KBM-7 (cell line): ENCODE measurements around the gene PATL1.
A peak's percentile ranks its signal among the peaks of the same experiment; 100 is the strongest.
"Not testable (repeated sequence)": the region's sequence is repeated elsewhere in the genome, so short reads cannot be mapped to it uniquely, and the experiment has no call there.

Experiments used
- DNase-seq: peaks from one replicate; pipeline ENCODE4 v3.0.0-alpha.2; 2015
- in situ Hi-C: fragments of 300-500 bp; cut with MboI; formaldehyde crosslinking; loops from 2 replicates; pipeline ENCODE4 v1.14.3; 2020; ENCODE audit warnings: low sequenced_read_pairs, low pct_unique_long_range_greater_than_20kb, mixed read lengths

Gene PATL1, protein sequence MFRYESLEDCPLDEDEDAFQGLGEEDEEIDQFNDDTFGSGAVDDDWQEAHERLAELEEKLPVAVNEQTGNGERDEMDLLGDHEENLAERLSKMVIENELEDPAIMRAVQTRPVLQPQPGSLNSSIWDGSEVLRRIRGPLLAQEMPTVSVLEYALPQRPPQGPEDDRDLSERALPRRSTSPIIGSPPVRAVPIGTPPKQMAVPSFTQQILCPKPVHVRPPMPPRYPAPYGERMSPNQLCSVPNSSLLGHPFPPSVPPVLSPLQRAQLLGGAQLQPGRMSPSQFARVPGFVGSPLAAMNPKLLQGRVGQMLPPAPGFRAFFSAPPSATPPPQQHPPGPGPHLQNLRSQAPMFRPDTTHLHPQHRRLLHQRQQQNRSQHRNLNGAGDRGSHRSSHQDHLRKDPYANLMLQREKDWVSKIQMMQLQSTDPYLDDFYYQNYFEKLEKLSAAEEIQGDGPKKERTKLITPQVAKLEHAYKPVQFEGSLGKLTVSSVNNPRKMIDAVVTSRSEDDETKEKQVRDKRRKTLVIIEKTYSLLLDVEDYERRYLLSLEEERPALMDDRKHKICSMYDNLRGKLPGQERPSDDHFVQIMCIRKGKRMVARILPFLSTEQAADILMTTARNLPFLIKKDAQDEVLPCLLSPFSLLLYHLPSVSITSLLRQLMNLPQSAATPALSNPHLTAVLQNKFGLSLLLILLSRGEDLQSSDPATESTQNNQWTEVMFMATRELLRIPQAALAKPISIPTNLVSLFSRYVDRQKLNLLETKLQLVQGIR

DNA sequence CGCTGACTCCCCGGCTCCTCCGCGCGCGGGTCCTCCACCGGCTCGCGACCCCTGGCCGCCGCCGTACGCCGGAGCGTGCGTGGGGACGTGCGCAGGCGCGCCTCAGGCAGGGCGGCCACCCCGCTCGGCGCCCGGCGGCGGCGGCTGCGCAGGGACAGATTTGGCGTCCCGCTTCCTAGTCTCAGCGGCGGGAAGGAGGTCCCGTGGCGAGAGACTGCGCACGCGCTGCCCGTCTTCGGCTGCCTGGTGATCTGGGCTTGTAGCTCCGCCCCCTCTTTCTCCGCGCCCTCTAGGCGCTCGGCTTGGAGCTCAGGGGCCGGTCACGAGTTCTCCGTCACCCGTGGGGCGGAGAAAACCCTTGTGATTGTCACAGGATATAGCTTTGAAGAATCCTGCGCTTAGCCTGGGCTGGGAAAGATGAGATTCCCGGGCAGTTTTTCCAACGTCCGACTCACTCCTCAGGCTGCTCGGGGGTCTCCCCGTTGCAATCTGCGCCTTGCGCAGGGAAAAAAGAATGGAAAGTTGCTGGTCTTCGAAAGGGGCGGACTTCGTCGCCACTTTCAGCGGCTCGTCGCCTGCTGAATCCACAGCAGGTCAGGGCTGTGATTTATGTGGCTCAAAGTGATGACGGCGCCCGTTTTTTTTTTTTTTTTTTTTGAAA lies at the start of gene PATL1:
PATL1 (minus strand) TSS at position 88 of the 661 bp plus-strand sequence. CDS start 142 bp downstream, outside the sequence.
- in situ Hi-C loops, result no loop called here
- DNase-seq, result peak; percentile 99

DNA sequence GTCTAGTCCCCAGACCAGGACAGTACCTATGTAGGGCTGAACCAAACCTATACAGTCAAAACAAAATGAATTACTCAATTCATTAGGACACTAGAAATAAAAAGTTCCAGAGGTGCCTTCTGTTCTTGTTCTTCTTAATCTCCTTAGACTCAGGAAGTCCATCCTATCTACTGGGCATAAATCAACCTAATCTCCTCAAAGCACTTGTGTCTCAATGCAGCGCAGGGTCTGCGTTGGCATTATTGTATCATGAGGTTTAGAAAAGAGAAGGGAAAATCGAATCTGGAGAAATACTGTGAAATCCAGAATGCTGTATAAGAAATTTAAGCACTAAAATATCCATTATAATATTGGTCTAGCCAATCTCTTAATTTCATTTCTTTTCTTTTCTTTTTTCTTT lies 47.2 kb upstream of the PATL1 start:
- in situ Hi-C loops, result no loop called here
- DNase-seq, result no peak

DNA sequence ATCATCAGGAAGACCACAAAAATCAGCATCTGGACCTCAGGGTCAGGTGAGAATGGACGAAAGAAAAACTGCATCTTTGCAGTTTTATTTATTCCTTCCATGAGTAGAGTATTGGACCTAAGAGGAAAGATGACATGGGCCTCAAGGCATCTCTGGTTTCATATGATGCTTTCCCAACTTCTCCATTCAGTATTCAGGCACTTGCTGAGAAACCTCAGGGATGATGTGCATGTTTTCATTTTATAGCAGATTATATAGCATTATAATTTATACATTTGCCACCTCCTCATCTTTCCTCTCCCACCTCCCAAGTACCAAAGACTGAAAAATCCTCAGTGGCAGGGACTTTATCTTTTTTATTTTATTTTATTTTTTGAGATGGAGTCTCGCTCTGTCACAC lies 44.9 kb upstream of the PATL1 start, which contains the start of gene OR10V1:
OR10V1 (minus strand) TSS at position 101 of the 400 bp plus-strand sequence; CDS start at position 101, 0 bp downstream.
- in situ Hi-C loops, result no loop called here
- no peak for DNase-seq

DNA sequence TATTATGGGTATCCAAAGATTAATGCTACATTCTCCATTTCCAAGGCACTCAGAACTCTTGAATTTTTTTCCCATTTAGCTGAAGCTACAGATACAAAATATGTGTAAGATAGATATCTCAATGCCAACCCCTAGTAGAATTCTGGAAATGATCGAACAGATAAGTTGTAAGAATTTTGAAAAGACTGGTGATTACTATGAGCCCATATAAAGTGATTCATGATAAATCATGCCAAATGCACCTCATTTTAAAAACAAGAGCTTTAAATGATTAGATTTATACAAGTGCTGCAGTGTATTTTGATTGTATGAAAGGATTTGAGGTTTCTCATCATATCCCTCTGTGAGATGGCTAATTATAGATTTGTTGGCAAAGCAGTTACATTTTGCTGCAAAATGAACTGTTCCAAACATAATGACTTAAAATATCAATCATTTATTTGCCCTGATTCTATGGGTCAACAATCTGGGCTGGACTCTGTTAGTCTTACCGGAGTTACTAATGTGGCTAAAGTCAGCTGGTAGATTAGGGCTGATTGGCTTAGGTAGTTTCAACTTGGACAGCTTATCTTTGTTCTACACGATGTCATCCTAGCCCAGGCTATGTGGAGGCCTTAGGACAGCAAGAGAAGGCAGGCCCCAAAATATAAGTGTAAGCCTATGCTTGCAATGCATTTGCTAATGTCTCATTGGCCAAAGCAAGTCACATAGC lies 41.5 kb upstream of the PATL1 start:
- in situ Hi-C loops, result no loop called here

DNA sequence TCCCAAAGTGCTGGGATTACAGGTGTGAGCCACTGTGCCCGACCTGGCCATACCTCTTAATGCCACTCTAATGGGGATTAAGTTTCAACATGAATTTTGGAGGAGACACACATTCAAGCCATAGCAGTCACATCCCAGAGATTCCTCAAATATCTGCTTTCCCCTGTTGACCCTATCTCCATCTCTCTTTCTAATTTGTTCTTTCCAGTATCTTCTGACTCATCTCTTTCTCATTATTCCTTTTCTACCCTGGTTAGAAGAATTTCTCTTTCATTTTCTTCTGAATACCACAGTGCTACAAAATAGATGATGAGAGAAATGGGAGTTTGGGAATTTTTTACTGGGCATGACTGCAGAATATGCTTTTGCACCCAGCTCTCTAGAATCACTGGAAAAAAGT lies 39.7 kb upstream of the PATL1 start:
- no peak for DNase-seq
- in situ Hi-C loops, result no loop called here

More for the DNA sequence above, 41.5 kb upstream of the PATL1 start:
- no peak for DNase-seq

DNA sequence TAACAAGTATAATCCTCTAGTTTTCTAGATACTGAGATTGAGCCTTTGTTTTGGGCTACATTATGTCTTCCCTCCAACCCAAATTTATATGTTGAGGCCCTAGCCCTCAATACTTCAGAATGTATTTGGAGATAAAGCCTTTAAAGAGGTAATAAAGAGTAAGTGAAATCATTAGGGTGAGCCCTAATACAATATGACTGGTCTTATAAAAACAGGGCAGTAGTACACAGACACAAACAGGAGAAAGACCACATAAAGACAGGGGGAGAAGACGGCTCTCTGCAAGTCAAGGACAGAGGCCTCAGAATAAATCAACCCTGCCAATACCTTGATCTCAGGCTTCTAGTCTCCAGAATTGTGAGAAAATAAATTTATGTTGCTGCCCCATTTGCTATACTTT lies 38.5 kb upstream of the PATL1 start:
- DNase-seq, result no peak
- in situ Hi-C loops, result no loop called here

DNA sequence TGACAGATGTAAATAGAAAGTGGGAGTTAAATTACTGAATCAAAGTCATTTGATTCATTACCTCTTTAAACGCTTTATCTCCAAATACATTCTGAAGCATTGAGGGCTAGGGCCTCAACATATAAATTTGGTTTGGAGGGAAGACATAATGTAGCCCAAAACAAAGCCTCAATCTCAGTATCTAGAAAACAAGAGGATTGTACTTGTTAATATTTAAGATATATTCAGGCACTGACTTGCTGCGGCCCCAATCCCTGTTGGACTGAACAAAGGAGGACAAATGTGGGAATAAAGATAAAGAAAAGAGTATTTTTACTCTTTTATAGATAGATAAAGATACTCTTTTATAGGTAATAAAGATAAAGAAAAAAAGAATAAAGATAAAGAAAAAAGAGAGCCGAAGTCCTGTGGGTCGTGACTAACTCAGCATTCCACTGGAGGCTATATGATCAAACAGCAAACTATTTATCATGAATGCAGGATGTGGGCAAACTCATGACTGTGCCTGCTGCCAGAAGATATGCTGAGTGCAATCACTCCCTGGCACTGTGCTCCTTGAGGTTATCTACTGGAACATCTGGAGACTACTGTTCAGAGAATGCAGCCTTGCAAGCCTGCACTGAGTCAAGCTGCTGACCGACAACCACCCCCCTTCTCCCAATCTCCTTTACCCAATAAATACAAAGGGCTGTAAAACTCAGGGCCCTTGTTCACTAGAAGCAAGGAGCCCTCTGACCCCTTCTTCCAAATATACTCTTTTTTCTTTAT lies 37.9 kb upstream of the PATL1 start:
- DNase-seq, result peak; percentile 79
- in situ Hi-C loops, result no loop called here

DNA sequence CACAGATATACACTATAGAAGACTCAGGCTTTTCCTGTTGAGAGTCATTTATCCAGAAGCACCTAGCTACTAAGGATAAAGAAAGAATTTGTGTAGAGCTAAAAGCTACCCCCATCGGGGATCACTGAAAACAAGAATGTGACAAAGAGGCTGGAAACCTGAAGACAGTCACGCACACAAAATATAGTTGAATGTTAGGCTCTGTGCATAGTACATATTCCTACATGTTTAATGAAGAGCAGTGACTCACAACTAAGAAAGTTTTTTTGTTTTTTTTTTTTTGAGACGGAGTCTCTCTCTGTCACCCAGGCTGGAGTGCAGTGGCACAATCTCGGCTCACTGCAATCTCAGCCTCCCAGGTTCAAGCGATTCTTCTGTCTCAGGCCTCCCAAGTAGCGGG lies 36.5 kb upstream of the PATL1 start:
- in situ Hi-C loops, result no loop called here
- DNase-seq, result no peak

DNA sequence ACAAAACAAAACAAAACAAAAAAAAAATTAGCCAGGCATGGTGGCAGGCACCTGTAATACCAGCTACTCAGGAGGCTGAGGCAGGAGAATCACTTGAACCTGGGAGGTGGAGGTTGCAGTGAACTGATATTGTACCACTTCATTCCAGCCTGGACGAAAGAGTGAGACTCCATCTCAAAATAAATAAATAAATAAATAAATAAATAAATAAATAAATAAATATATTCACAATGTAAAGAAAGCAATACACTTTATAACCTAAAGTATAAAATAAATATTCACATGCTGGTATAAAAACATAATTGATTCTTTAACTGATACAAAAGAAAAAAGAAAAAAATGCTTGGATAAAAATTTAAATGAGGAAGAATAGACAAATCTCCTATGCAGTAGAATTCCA lies 34.7 kb upstream of the PATL1 start:
- in situ Hi-C loops, DNase-seq: not testable (repeated sequence)

DNA sequence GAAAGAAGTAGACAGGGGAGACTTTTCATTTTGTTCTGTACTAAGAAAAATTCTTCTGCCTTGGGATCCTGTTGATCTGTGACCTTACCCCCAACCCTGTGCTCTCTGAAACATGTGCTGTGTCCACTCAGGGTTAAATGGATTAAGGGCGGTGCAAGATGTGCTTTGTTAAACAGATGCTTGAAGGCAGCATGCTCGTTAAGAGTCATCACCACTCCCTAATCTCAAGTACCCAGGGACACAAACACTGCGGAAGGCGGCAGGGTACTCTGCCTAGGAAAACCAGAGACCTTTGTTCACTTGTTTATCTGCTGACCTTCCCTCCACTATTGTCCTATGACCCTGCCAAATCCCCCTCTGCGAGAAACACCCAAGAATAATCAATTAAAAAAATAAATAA lies 31.3 kb upstream of the PATL1 start:
- in situ Hi-C loops, DNase-seq: not testable (repeated sequence)

DNA sequence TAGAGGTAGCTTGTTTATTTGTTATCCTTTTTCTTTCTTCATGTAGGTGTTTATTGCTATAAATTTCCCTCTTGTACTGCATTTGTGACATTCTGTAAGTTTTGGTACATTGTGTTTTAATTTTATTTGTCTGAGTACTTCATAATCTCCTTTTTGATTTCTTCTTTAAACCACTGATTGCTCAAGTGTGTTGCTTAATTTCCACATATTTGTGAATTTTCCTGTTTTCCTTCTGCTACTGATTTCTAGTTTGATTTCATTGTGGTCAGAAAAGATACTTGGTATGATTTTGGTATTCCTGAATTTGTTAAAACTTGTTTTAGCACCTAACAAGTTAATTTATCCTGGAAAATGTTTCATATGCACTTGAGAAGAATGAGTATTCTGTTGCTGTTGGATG lies 29.7 kb upstream of the PATL1 start:
- no peak for DNase-seq
- in situ Hi-C loops, result no loop called here

DNA sequence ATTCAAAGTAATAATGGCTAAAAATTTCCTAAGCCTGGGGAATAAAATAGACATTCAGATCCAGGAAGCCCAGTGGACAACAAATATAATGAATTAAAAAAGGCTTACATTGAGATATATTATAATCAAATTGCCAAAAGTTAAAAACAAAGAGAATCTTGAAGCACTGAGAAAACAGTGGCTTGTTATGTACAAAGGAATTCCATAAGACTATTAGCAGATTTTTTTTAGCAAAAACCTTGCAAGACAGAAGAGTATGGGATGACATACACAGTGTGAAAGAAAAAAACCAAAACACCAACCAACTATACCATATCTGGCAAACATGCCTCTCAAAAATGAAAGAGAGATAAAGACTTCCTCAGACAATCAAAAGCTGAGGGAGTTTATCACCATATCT lies 24.1 kb upstream of the PATL1 start:
- DNase-seq, result no peak
- in situ Hi-C loops, result no loop called here

DNA sequence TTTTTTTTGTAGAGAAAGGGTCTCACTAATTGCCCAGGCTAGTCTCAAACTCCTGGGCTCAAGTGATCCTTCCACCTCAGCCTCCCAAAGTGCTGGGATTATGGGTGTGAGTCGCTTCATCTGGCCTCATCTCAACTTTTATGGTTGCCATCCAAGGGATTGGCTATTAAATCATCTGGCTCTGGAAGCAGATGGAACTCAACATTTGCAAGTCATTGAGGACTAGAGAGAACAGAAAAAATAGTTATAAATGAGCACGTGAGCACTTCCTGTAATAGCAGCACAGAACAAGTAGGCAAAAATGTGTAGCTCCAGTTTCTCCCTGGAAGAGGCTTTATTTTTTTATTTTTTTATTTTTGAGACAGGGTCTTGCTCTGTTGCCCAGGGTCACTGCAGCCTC lies 22.3 kb upstream of the PATL1 start:
- in situ Hi-C loops, result no loop called here
- DNase-seq, result no peak

DNA sequence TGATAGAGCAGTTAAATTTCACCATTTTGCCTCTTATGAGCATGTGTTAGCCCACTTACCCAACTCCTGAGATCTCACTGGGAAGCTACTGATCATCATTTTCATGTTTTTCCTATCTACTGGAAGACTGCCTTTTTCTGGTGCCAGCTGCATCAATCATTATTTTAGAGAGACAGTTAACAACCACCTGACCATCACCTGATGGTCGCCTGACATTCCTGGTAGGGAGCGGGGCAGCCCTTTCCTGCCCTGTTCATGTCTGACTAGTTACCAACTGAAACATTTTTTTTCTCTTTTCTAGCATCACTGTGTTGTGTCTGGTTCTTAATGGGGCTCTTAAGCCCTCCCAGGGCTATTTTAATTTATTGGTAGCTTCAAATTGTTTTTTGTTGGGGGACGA lies 20.2 kb upstream of the PATL1 start:
- in situ Hi-C loops, result no loop called here
- DNase-seq, result no peak

DNA sequence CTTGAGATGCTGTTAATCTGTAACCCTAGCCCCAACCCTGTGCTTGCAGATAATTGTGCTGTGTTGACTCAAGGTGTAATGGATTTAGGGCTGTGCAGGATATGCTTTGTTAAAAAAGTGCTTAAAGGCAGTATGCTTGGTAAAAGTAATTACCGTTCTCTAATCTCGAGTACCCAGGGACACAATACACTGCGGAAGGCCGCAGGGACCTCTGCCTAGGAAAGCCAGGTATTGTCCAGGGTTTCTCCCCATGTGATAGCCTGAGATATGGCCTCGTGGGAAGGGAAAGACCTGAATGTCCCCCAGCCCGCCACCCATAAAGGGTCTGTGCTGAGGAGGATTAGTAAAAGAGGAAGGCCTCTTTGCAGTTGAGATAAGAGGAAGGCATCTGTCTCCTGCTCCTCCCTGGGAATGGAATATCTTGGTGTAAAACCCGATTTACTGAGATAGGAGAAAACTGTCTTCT lies 12.5 kb upstream of the PATL1 start:
- DNase-seq, in situ Hi-C loops: not testable (repeated sequence)

DNA sequence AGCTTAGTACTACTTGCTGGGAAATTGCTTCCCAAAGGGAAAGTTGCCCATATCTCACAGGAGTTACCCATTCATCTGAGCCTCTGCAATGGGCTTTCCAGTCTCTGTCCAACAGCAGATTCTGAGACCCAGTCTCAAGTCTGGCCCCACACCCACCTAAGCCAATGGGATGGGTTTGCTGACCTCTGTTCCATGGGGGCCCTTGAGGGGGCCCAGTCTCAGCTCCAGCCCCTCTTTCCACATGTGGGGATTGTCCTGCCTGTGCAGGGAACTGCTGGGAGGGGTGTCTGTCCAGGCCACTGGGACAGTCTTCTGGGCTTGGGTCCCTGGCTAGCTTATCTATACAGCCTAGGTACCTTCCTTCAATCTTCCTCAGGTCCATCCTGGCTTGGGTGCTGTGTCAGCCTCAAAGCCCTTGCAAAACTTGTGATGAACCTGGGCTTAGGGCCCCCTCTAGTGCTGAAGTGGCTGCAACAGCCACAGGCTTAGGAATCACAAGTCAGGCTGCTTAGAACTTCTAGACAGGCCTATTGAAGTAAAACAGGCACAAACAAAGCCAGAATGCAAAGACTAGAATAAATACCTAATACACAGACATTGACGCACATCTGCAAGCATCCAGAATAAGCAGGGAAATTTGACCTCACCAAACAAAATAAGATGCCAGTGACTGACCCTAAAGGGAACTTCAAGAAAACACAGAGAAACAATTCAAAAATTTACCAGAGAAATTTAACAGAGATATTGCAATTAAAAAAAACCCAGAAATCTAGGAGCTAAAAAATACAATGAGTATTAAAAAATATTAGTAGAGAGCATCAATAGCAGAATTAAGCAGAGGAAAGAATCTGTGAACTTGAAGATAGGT lies 11.7 kb upstream of the PATL1 start:
- in situ Hi-C loops, result no loop called here
- peak; percentile 76 for DNase-seq

DNA sequence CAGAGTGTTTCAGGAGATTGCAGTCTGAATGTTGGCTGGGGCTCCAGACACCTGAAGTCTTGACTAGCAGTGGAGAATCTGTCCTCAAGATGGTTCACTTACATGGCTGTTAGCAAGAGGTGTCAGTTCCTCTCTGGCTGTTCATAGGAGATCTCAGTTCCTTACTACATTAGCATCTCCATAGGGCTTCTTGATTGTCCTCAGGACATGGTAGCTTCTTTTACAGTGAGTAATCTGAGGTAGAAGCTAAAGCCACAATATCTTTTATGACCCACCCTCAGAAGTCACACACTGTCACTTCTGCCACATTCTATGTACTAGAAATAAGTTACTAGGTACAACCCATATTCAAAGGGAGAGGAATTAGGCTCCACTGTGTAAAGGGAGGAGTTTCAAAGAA lies 10.5 kb upstream of the PATL1 start:
- in situ Hi-C loops, result no loop called here
- no peak for DNase-seq

DNA sequence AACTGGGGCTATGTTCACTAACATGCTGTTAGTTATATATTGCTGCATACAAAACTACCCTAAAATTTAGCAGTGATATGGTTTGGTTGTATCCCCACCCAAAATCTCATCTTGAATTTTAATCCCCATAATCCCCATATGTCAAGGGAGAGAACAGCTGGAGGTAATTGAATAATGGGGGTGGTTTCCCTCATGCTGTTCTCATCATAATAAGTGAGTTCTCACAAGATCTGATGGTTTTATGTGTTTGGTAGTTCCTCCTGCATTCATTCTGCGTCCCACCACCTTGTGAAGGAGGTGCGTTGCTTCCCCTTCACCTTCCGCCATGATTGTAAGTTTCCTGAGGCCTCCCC lies 10.0 kb upstream of the PATL1 start:
- DNase-seq, result no peak
- in situ Hi-C loops, result no loop called here
